MCF 10A (cell line): ENCODE results near the gene CAMK4. TPM values are rescaled to one million over a fixed set of nuclear protein-coding genes. Genes with fewer than 3 reads are reported as not detected.
A peak's percentile ranks its signal among the peaks of the same experiment; 100 is the strongest.

Experiments
- BruUV-seq: library from RNA; stranded (reverse); fragments of 400-500 nt; replicated peaks from 2 replicates; lab custom pipeline; 2021; lab: Mats Ljungman, UMichigan
- CTCF ChIA-PET: fragments of 300-600 bp; sonication (Branson Sonifier 250); formaldehyde crosslinking; extraction: SDS; loops from one replicate; lab custom pipeline; 2021; ENCODE audit warnings: antibody characterized with exemption, inconsistent platforms; lab: Yijun Ruan, JAX
- POLR2A ChIA-PET: fragments of 300-600, 350-650 bp; sonication (Branson Sonifier 250); formaldehyde crosslinking; extraction: SDS; loops from one replicate; lab custom pipeline; 2020; ENCODE audit warnings: antibody characterized with exemption, inconsistent platforms; lab: Yijun Ruan, JAX
- DNase-seq: peaks from one replicate; pipeline ENCODE4 v3.0.0-alpha.2; 2018; ENCODE audit not compliant: unreplicated experiment
- H3K27ac Mint-ChIP-seq: one replicate; pipeline ENCODE4 v1.8.0; 2022; ENCODE audit warnings: mild to moderate bottlenecking, low read depth, mixed read lengths; ENCODE audit not compliant: unreplicated experiment
- H3K27me3 Mint-ChIP-seq: one replicate; pipeline ENCODE4 v1.8.0; 2022; ENCODE audit warnings: mixed read lengths; ENCODE audit not compliant: insufficient read depth, unreplicated experiment
- H3K36me3 Mint-ChIP-seq: one replicate; pipeline ENCODE4 v1.8.0; 2022; ENCODE audit warnings: mild to moderate bottlenecking, moderate library complexity, mixed read lengths; ENCODE audit not compliant: insufficient read depth, unreplicated experiment
- H3K4me1 Mint-ChIP-seq: one replicate; pipeline ENCODE4 v1.8.0; 2022; ENCODE audit warnings: mixed read lengths; ENCODE audit not compliant: insufficient read depth, unreplicated experiment
- H3K4me3 Mint-ChIP-seq: one replicate; pipeline ENCODE4 v1.8.0; 2022; ENCODE audit warnings: mild to moderate bottlenecking, moderate library complexity, mixed read lengths; ENCODE audit not compliant: unreplicated experiment
- H3K9me3 Mint-ChIP-seq: one replicate; pipeline ENCODE4 v1.8.0; 2022; ENCODE audit warnings: mixed read lengths; ENCODE audit not compliant: unreplicated experiment
- CTCF ChIP-seq: fragments of 200-600 bp; IDR thresholded peaks from one replicate; pipeline ENCODE4 v1.8.0; 2022; ENCODE audit warnings: antibody characterized with exemption, mild to moderate bottlenecking; ENCODE audit not compliant: unreplicated experiment
- intact Hi-C: fragments of 100-400 bp; cut with micrococcal nuclease; formaldehyde crosslinking; loops from 2 replicates; pipeline ENCODE4 v1.14.1; 2022
- total RNA-seq: library from RNA; stranded (reverse); gene quantifications from 2 replicates; pipeline ENCODE4 v1.2.3, GENCODE V29; 2022

The CAMK4 gene
- total RNA-seq, 1 experiment from 2014 or later, result 0.21 TPM

GRCh38 chr5:111194925-111195324 is 29.3 kb upstream of the CAMK4 start:
- DNase-seq, result no peak
- CTCF ChIA-PET, result interaction anchor here (0.6 kb wide), 1 partner anchor 33 kb away, joined by 3 read pairs; no protein-coding TSS in a partner anchor
- intact Hi-C loops, result no loop called here
- H3K36me3 Mint-ChIP-seq, result no peaks in the 10 kb centered on the region
- H3K9me3 Mint-ChIP-seq, result no peaks in the 10 kb centered on the region
- POLR2A ChIA-PET, result no interaction called here
- no TSS peak for BruUV-seq
- H3K4me1 Mint-ChIP-seq, result no peaks in the 10 kb centered on the region
- H3K27me3 Mint-ChIP-seq, result peaks cover 77% of the 10 kb centered on the region
- TF ChIP-seq CTCF, result no peak
- H3K4me3 Mint-ChIP-seq, result no peak overlapping the region
- H3K27ac Mint-ChIP-seq, result no peak overlapping the region

GRCh38 chr5:111197523-111197922 is 26.7 kb upstream of the CAMK4 start:
- Mint-ChIP-seq H3K4me1 (no peaks in the 10 kb centered on the region), H3K4me3 (no peak overlapping the region), H3K9me3 (no peaks in the 10 kb centered on the region), H3K27ac (no peak overlapping the region), H3K27me3 (peaks cover 77% of the 10 kb centered on the region), H3K36me3 (no peaks in the 10 kb centered on the region)
- intact Hi-C loops, result no loop called here
- no peak for TF ChIP-seq CTCF
- ChIA-PET POLR2A (no interaction called here), CTCF (no interaction called here)
- DNase-seq, result peak; percentile 40
- BruUV-seq, result no TSS peak

GRCh38 chr5:111198281-111198966 is 25.8 kb upstream of the CAMK4 start:
- H3K9me3 Mint-ChIP-seq, result no peaks in the 10 kb centered on the region
- intact Hi-C loops, result no loop called here
- BruUV-seq, result no TSS peak
- no peaks in the 10 kb centered on the region for H3K36me3 Mint-ChIP-seq
- TF ChIP-seq CTCF, result no peak
- no peaks in the 10 kb centered on the region for H3K4me1 Mint-ChIP-seq
- H3K27ac Mint-ChIP-seq, result no peak overlapping the region
- no peak overlapping the region for H3K4me3 Mint-ChIP-seq
- CTCF ChIA-PET, result interaction anchor here (0.6 kb wide), 1 partner anchor 16 kb away, joined by 4 read pairs; no protein-coding TSS in a partner anchor
- POLR2A ChIA-PET, result no interaction called here
- no peak for DNase-seq
- peaks cover 83% of the 10 kb centered on the region for H3K27me3 Mint-ChIP-seq

GRCh38 chr5:111200828-111201227 is 23.4 kb upstream of the CAMK4 start:
- BruUV-seq, result no TSS peak
- H3K36me3 Mint-ChIP-seq, result no peaks in the 10 kb centered on the region
- no peak for TF ChIP-seq CTCF

More at GRCh38 chr5:111200828-111201227, 23.4 kb upstream of the CAMK4 start:
- H3K4me1 Mint-ChIP-seq, result no peaks in the 10 kb centered on the region
- no peaks in the 10 kb centered on the region for H3K9me3 Mint-ChIP-seq
- H3K27ac Mint-ChIP-seq, result no peak overlapping the region
- ChIA-PET CTCF (interaction anchor here (0.7 kb wide), 1 partner anchor 1169 kb away, joined by 3 read pairs; no protein-coding TSS in a partner anchor), POLR2A (interaction anchor here (0.6 kb wide), 1 partner anchor 88 kb away, joined by 5 read pairs; no protein-coding TSS in a partner anchor)
- peaks cover 87% of the 10 kb centered on the region for H3K27me3 Mint-ChIP-seq
- no peak overlapping the region for H3K4me3 Mint-ChIP-seq
- intact Hi-C loops, result no loop called here
- DNase-seq, result no peak
